ENCODE results near the gene GAPVD1. TPM values are rescaled to one million over a fixed set of nuclear protein-coding genes. Genes with fewer than 3 reads are reported as not detected.
"Not testable (repeated sequence)": the region's sequence is repeated elsewhere in the genome, so short reads cannot be mapped to it uniquely, and the experiment has no call there.

GAPVD1 gene
- total RNA-seq, 2 donors from 2014 or later = 34.4 to 50.1 TPM

DNA sequence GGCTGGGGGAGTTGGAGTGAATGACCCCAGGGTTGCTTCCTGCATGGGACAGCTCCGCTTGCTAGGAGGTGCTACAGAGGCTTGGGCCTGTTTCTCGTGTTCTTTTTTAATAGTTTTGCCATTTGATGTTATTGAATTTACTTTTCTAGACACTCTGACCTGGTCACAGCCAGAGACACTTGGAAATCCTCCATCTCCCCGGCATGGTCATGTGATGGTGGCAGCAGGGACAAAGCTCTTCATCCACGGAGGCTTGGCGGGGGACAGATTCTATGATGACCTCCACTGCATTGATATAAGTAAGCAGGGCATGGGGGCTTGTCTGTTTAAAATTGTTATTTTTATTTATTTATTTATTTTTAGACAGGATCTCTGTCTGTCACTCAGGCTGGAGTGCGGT lies 33.9 kb upstream of the GAPVD1 start:
- TF ChIP-seq POLR2AphosphoS5 (IDR thresholded peaks at IDR 0.05) = no peak
- TF ChIP-seq, protein P1, sequence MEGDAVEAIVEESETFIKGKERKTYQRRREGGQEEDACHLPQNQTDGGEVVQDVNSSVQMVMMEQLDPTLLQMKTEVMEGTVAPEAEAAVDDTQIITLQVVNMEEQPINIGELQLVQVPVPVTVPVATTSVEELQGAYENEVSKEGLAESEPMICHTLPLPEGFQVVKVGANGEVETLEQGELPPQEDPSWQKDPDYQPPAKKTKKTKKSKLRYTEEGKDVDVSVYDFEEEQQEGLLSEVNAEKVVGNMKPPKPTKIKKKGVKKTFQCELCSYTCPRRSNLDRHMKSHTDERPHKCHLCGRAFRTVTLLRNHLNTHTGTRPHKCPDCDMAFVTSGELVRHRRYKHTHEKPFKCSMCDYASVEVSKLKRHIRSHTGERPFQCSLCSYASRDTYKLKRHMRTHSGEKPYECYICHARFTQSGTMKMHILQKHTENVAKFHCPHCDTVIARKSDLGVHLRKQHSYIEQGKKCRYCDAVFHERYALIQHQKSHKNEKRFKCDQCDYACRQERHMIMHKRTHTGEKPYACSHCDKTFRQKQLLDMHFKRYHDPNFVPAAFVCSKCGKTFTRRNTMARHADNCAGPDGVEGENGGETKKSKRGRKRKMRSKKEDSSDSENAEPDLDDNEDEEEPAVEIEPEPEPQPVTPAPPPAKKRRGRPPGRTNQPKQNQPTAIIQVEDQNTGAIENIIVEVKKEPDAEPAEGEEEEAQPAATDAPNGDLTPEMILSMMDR (IDR thresholded peaks at IDR 0.05) = no peak
- no peak for TF ChIP-seq POLR2A (IDR thresholded peaks at IDR 0.05)
- DNase-seq (ENCODE audit: low spot score) = no peak
- H3K4me1 ChIP-seq (replicated peaks) = no peaks in the 10 kb centered on the region
- no peaks in the 10 kb centered on the region for H3K9me3 ChIP-seq
- H3K36me3 ChIP-seq = no peaks in the 10 kb centered on the region
- no peak overlapping the region for H3K4me3 ChIP-seq
- no peak overlapping the region for H3K27ac ChIP-seq
- intact Hi-C loops (cut with DNase I) = no loop called here
- H3K27me3 ChIP-seq (replicated peaks; ENCODE audit: insufficient read depth) = no peaks in the 10 kb centered on the region
- WGBS = 94% methylated on average over 6 of the region's 6 CpGs

- Histone ChIP-seq H3K27ac (no peak overlapping the region), H3K9me3 (no peaks in the 10 kb centered on the region), H3K27me3 (replicated peaks; ENCODE audit: insufficient read depth) (no peaks in the 10 kb centered on the region), H3K36me3 (peaks cover 1 to 23% of the 10 kb centered on the region in 2 donors), H3K4me1 (replicated peaks) (peaks cover 4% of the 10 kb centered on the region), H3K4me3 (no peak overlapping the region)
- intact Hi-C loops (cut with DNase I) = no loop called here
- no peak for DNase-seq (ENCODE audit: low spot score)
- TF ChIP-seq, protein P1 (IDR thresholded peaks at IDR 0.05) = no peak
- 38% methylated on average over 3 of the region's 3 CpGs for WGBS
These were observed 27.9 kb upstream of the GAPVD1 start for GRCh38 chr9:125233678-125234077.

DNA sequence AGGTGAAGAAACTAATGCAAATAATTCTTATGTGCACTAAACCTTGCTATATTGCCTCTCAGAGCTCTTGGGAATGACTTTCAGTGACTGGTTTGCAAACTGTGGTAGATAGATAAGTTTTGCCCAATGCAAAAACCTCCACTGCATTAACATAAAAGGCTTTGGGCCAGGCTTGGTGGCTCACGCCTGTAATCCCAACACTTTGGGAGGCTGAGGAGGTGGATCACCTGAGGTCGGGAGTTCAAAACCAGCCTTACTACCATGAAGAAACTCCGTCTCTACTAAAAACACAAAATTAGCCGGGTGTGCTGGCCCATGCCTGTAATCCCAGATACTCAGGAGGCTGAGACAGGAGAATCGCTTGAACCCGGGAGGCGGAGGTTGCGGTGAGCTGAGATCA lies 27.5 kb upstream of the GAPVD1 start:
- intact Hi-C loops (cut with DNase I); H3K9me3 ChIP-seq; H3K27me3 ChIP-seq (replicated peaks; ENCODE audit: insufficient read depth); H3K27ac ChIP-seq; H3K4me3 ChIP-seq; DNase-seq (ENCODE audit: low spot score); H3K4me1 ChIP-seq (replicated peaks): not testable (repeated sequence)
- WGBS = 96% methylated on average over 8 of the region's 8 CpGs
- H3K36me3 ChIP-seq = peaks cover 5 to 25% of the 10 kb centered on the region in 2 donors

DNA sequence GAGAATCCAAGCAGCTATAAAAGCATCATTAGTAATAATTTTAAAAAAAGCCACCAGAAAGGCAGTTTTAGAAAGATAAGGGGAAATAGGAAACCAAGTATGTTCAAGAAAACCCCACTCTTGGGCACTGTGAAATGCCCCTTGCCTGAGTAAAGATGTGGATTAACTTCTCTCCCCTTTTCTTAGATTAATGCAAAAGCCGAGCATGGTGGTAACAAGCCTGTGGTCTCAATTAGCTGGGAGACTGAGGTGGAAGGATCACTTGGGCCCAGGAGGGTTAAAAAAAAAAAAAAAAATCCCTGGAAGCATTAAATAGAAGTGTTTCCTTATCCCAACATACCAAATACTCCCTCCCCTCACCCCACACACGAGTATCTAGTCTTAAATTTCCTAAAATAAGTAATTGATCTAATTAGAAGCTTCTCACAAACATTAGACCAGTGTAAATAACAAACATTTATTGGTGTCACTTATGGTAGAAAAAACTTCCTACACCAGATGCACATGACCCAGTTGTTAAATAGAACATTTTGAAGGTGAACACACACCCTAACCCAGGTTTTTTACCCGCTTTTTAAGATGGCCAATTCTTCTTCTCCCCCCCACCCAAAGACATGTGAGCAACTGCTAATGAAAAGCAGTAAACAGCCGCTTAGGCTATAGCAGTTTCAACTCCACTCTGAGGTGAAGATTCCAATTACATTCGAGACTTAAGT lies 25.7 kb upstream of the GAPVD1 start:
- Histone ChIP-seq H3K9me3 (no peaks in the 10 kb centered on the region), H3K36me3 (peaks cover 5 to 25% of the 10 kb centered on the region in 2 donors), H3K4me1 (replicated peaks) (peaks cover 4% of the 10 kb centered on the region), H3K27ac (no peak overlapping the region), H3K4me3 (peak overlapping the region in 1 of 2 donors; percentile 19), H3K27me3 (replicated peaks; ENCODE audit: insufficient read depth) (no peaks in the 10 kb centered on the region)
- TF ChIP-seq POLR2A (IDR thresholded peaks at IDR 0.05) (no peak), POLR2AphosphoS5 (IDR thresholded peaks at IDR 0.05) (no peak)
- TF ChIP-seq, protein P1 (IDR thresholded peaks at IDR 0.05) = no peak
- 43% methylated on average over 5 of the region's 5 CpGs for WGBS
- intact Hi-C loops (cut with DNase I) = no loop called here
- no peak for DNase-seq (ENCODE audit: low spot score)

GRCh38 chr9:125236520-125237159 lies 25.0 kb upstream of the GAPVD1 start:
- H3K4me1 ChIP-seq (replicated peaks); intact Hi-C loops (cut with DNase I); H3K27me3 ChIP-seq (replicated peaks; ENCODE audit: insufficient read depth); H3K9me3 ChIP-seq; H3K27ac ChIP-seq; DNase-seq (ENCODE audit: low spot score): not testable (repeated sequence)
- Histone ChIP-seq H3K36me3 (peaks cover 5 to 25% of the 10 kb centered on the region in 2 donors), H3K4me3 (peak overlapping the region in 1 of 2 donors; percentile 85)
- WGBS = 73% methylated on average over 5 of the region's 5 CpGs
